Measurements from ENCODE around the gene CSNK1G3. TPM values are rescaled to one million over a fixed set of nuclear protein-coding genes. Genes with fewer than 3 reads are reported as not detected.

The CSNK1G3 gene
- total RNA-seq, 4 donors from 2014 or later: 40.0 to 57.1 (median 42.5) TPM

DNA sequence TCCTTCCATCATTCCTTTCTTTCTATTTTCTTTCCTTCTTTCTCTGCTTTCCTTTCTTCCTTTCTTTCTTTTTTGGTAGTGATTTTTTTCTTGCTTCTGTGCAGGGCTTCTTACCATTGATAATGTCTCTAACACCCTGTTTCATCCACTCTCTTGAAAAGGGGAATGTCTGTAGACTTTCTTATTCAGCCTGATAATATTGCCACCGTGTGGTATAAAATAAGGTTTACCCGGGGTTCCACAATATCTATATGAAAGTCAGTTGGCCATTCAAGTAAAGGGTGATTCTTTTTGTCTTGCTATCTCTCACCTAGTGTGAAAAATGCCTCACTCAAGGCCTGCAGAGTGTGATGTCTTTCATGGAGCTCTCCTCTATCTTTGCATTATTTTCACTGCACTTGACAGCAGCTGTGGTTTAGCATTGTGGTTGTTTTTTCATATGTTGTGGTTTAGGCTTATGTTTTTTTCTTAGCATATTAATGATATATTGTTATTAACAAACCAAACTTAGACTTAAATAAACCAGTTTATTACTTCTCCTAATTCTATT lies 153.9 kb downstream of the CSNK1G3 start:
- TF ChIP-seq, protein P1, sequence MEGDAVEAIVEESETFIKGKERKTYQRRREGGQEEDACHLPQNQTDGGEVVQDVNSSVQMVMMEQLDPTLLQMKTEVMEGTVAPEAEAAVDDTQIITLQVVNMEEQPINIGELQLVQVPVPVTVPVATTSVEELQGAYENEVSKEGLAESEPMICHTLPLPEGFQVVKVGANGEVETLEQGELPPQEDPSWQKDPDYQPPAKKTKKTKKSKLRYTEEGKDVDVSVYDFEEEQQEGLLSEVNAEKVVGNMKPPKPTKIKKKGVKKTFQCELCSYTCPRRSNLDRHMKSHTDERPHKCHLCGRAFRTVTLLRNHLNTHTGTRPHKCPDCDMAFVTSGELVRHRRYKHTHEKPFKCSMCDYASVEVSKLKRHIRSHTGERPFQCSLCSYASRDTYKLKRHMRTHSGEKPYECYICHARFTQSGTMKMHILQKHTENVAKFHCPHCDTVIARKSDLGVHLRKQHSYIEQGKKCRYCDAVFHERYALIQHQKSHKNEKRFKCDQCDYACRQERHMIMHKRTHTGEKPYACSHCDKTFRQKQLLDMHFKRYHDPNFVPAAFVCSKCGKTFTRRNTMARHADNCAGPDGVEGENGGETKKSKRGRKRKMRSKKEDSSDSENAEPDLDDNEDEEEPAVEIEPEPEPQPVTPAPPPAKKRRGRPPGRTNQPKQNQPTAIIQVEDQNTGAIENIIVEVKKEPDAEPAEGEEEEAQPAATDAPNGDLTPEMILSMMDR (IDR thresholded peaks at IDR 0.05): no peak
- DNase-seq (ENCODE audit: low spot score) (no peak), ATAC-seq (ENCODE audit: low FRiP score) (no peak)

Other genes with a start within 250 kb of the CSNK1G3 start
- 10 to 100 TPM; 11.3 to 35.0 (median 15.7) TPM for gene CEP120, start 88.8 kb upstream of the CSNK1G3 start, total RNA-seq

Data from omental fat pad (tissue), 4 donors.